Trophoblast cell (in vitro differentiated cells and primary cell): ENCODE data around the gene CNST.

Source experiments
- DNase-seq, 2 donors: peaks; one replicate each; pipeline ENCODE4 v3.0.0-alpha.2; 2016
- H2AFZ ChIP-seq: 2 replicates; pipeline ENCODE4 v1.6.1; 2013; ENCODE audit warnings: low read length, moderate library complexity, mild to moderate bottlenecking; ENCODE audit not compliant: insufficient read depth, poor library complexity
- H2AK5ac ChIP-seq: 2 replicates; pipeline ENCODE4 v1.6.1; 2013; ENCODE audit warnings: mild to moderate bottlenecking, low read length
- H2BK120ac ChIP-seq: 2 replicates; pipeline ENCODE4 v1.6.1; 2013; ENCODE audit warnings: low read length, mild to moderate bottlenecking, moderate library complexity; ENCODE audit not compliant: insufficient read depth, poor library complexity
- H2BK12ac ChIP-seq: 2 replicates; pipeline ENCODE4 v1.6.1; 2013; ENCODE audit warnings: mild to moderate bottlenecking, low read length, moderate library complexity
- H2BK5ac ChIP-seq: 2 replicates; pipeline ENCODE4 v1.6.1; 2013; ENCODE audit warnings: low read length, low read depth, moderate library complexity, mild to moderate bottlenecking; ENCODE audit not compliant: poor library complexity
- H3K14ac ChIP-seq: 2 replicates; pipeline ENCODE4 v1.6.1; 2013; ENCODE audit warnings: mild to moderate bottlenecking, low read length
- H3K18ac ChIP-seq: 2 replicates; pipeline ENCODE4 v1.6.1; 2013; ENCODE audit warnings: mild to moderate bottlenecking, low read length
- H3K23ac ChIP-seq: 2 replicates; pipeline ENCODE4 v1.6.1; 2013; ENCODE audit warnings: low read length
- H3K27ac ChIP-seq: 2 replicates; pipeline ENCODE4 v1.5.1; 2013; ENCODE audit warnings: low read depth, mild to moderate bottlenecking, inconsistent platforms, low read length, moderate library complexity
- H3K27me3 ChIP-seq: 2 replicates; pipeline ENCODE4 v1.6.1; 2013; ENCODE audit warnings: inconsistent platforms, mild to moderate bottlenecking, low read length, moderate library complexity; ENCODE audit not compliant: insufficient read depth
- H3K36me3 ChIP-seq, 2 experiments: 1 replicate in 1 of 2; 2 replicates in 1 of 2; pipeline ENCODE4 v1.6.1; 2013; ENCODE audit warnings: low read length in 2 of 2, mild to moderate bottlenecking in 2 of 2, moderate library complexity in 1 of 2; ENCODE audit not compliant: insufficient read depth in 2 of 2, control insufficient read depth in 1 of 2
- H3K4ac ChIP-seq: 2 replicates; pipeline ENCODE4 v1.6.1; 2013; ENCODE audit warnings: low read depth, mild to moderate bottlenecking, low read length, moderate library complexity
- H3K4me1 ChIP-seq, 2 experiments: 1 replicate in 1 of 2; 2 replicates in 1 of 2; pipeline ENCODE4 v1.6.1; 2013; ENCODE audit warnings: low read length in 2 of 2, mild to moderate bottlenecking in 2 of 2, moderate library complexity in 1 of 2; ENCODE audit not compliant: insufficient read depth in 2 of 2, control insufficient read depth in 1 of 2
- H3K4me2 ChIP-seq: 2 replicates; pipeline ENCODE4 v1.6.1; 2013; ENCODE audit warnings: inconsistent platforms, mild to moderate bottlenecking, low read length, moderate library complexity
- H3K4me3 ChIP-seq: 2 replicates; pipeline ENCODE4 v1.5.1; 2013; ENCODE audit warnings: mild to moderate bottlenecking, low read depth, low read length, inconsistent platforms
- H3K79me1 ChIP-seq: one replicate; pipeline ENCODE4 v1.6.1; 2013; ENCODE audit warnings: low read length
- H3K79me2 ChIP-seq: 2 replicates; pipeline ENCODE4 v1.6.1; 2013; ENCODE audit warnings: low read length, mild to moderate bottlenecking; ENCODE audit not compliant: control insufficient read depth, insufficient read depth, poor library complexity
- H3K9ac ChIP-seq: 2 replicates; pipeline ENCODE4 v1.6.1; 2013; ENCODE audit warnings: mild to moderate bottlenecking, low read length
- H3K9me3 ChIP-seq: 2 replicates; pipeline ENCODE4 v1.6.1; 2013; ENCODE audit warnings: low read depth, mild to moderate bottlenecking, control low read depth, inconsistent platforms, low read length; ENCODE audit not compliant: insufficient read depth
- H4K12ac ChIP-seq: 2 replicates; pipeline ENCODE4 v1.6.1; 2013; ENCODE audit warnings: low read depth, mild to moderate bottlenecking, low read length, moderate library complexity
- H4K8ac ChIP-seq: 2 replicates; pipeline ENCODE4 v1.6.1; 2013; ENCODE audit warnings: low read depth, mild to moderate bottlenecking, low read length, moderate library complexity
- H4K91ac ChIP-seq: one replicate; pipeline ENCODE4 v1.6.1; 2013; ENCODE audit warnings: low read depth, mild to moderate bottlenecking, low read length, moderate library complexity
- WGBS: extraction: QIAGEN DNeasy Blood & Tissue Kit; methylation state at CpG from one replicate; pipeline ENCODE4 v1.1.7; 2013; ENCODE audit warnings: missing lambda C conversion rate; ENCODE audit not compliant: insufficient read length, insufficient coverage; ENCODE audit errors: extremely low coverage; 5-methylcytosine and 5-hydroxymethylcytosine counted together

The CNST gene

GRCh38 chr1:246530482-246530881 is 35.8 kb upstream of the CNST start:
- H2BK12ac ChIP-seq, result no peak overlapping the region
- WGBS, result no CpG with 5 or more reads among the region's 2 CpGs

GRCh38 chr1:246532519-246532918 is 33.7 kb upstream of the CNST start:
- Histone ChIP-seq H3K4ac (no peak overlapping the region), H4K12ac (no peak overlapping the region), H3K4me1 (no peaks in the 10 kb centered on the region), H3K27me3 (no peaks in the 10 kb centered on the region), H2BK12ac (no peak overlapping the region), H3K4me3 (no peak overlapping the region), H3K79me1 (no peaks in the 10 kb centered on the region), H3K27ac (no peak overlapping the region), H3K79me2 (no peaks in the 10 kb centered on the region), H2BK120ac (no peak overlapping the region), H3K4me2 (no peak overlapping the region), H2AK5ac (no peak overlapping the region), H2BK5ac (no peak overlapping the region), H3K9ac (no peak overlapping the region), H3K14ac (no peak overlapping the region), H4K8ac (no peak overlapping the region), H2AFZ (no peak overlapping the region), H3K36me3 (no peaks in the 10 kb centered on the region), H3K23ac (no peak overlapping the region), H3K18ac (no peak overlapping the region), H4K91ac (no peak overlapping the region), H3K9me3 (peaks cover 2% of the 10 kb centered on the region)
- no CpG with 5 or more reads among the region's 1 CpG for WGBS
- DNase-seq, result no peak

More at GRCh38 chr1:246530482-246530881, 35.8 kb upstream of the CNST start:
- Histone ChIP-seq H3K36me3 (no peaks in the 10 kb centered on the region), H3K4me2 (no peak overlapping the region), H3K27ac (no peak overlapping the region), H2AFZ (no peak overlapping the region), H3K18ac (no peak overlapping the region), H2AK5ac (no peak overlapping the region), H2BK5ac (no peak overlapping the region), H2BK120ac (no peak overlapping the region), H3K4ac (no peak overlapping the region), H3K4me3 (no peak overlapping the region), H3K79me2 (no peaks in the 10 kb centered on the region), H4K8ac (no peak overlapping the region), H3K79me1 (no peaks in the 10 kb centered on the region), H3K9ac (no peak overlapping the region), H3K9me3 (peaks cover 4% of the 10 kb centered on the region), H3K23ac (no peak overlapping the region), H3K4me1 (no peaks in the 10 kb centered on the region), H4K12ac (no peak overlapping the region), H3K27me3 (no peaks in the 10 kb centered on the region), H4K91ac (no peak overlapping the region), H3K14ac (no peak overlapping the region)
- DNase-seq, result no peak

GRCh38 chr1:246533371-246533905 is 32.8 kb upstream of the CNST start:
- Histone ChIP-seq H3K27ac (no peak overlapping the region), H2BK5ac (no peak overlapping the region), H4K8ac (no peak overlapping the region), H3K23ac (no peak overlapping the region), H2BK12ac (no peak overlapping the region), H3K4ac (no peak overlapping the region), H3K4me3 (no peak overlapping the region), H4K91ac (no peak overlapping the region), H3K4me1 (no peaks in the 10 kb centered on the region), H3K27me3 (no peaks in the 10 kb centered on the region), H4K12ac (no peak overlapping the region), H3K9me3 (peaks cover 2% of the 10 kb centered on the region), H3K14ac (no peak overlapping the region), H3K79me2 (no peaks in the 10 kb centered on the region), H2AFZ (no peak overlapping the region), H3K79me1 (no peaks in the 10 kb centered on the region), H3K18ac (no peak overlapping the region), H3K4me2 (no peak overlapping the region), H2BK120ac (no peak overlapping the region), H3K36me3 (no peaks in the 10 kb centered on the region), H3K9ac (no peak overlapping the region), H2AK5ac (no peak overlapping the region)
- DNase-seq, result no peak
- no CpG with 5 or more reads among the region's 2 CpGs for WGBS

- Histone ChIP-seq H4K12ac (no peak overlapping the region), H2BK120ac (no peak overlapping the region), H3K4me2 (no peak overlapping the region), H3K23ac (no peak overlapping the region), H2BK5ac (no peak overlapping the region), H3K9me3 (peaks cover 2% of the 10 kb centered on the region), H3K9ac (no peak overlapping the region), H4K91ac (no peak overlapping the region), H3K36me3 (no peaks in the 10 kb centered on the region), H2AK5ac (no peak overlapping the region), H2AFZ (no peak overlapping the region), H3K27ac (no peak overlapping the region), H3K4me1 (no peaks in the 10 kb centered on the region), H3K18ac (no peak overlapping the region), H3K4me3 (no peak overlapping the region), H3K4ac (no peak overlapping the region), H4K8ac (no peak overlapping the region), H2BK12ac (no peak overlapping the region), H3K79me2 (no peaks in the 10 kb centered on the region), H3K79me1 (no peaks in the 10 kb centered on the region), H3K27me3 (no peaks in the 10 kb centered on the region), H3K14ac (no peak overlapping the region)
- WGBS, result no CpG with 5 or more reads among the region's 1 CpG
- DNase-seq, result no peak
These were observed 32.1 kb upstream of the CNST start for GRCh38 chr1:246534114-246534513.
